MM.1S (cell line): ENCODE results near the gene IL18BP.

ENCODE experiments used
- DNase-seq: peaks from one replicate; pipeline ENCODE4 v3.0.0-alpha.2; 2015
- H2AFZ ChIP-seq: fragments of 300-600 bp; sonication (generic); 2 replicates; pipeline ENCODE4 v1.6.0; 2016; ENCODE audit warnings: antibody characterized with exemption, low read length
- H3F3A ChIP-seq: fragments of 300-600 bp; sonication (generic); 2 replicates; pipeline ENCODE4 v1.6.1; 2016; ENCODE audit warnings: mild to moderate bottlenecking, antibody characterized with exemption, low read length, moderate library complexity, mixed read lengths; ENCODE audit not compliant: insufficient read depth
- H3K27ac ChIP-seq: fragments of 300-600 bp; sonication (generic); 2 replicates; pipeline ENCODE4 v1.5.1; 2016; ENCODE audit warnings: mild to moderate bottlenecking, low read length
- H3K27me3 ChIP-seq: fragments of 300-600 bp; sonication (generic); replicated peaks from 2 replicates; pipeline ENCODE4 v1.6.0; 2016; ENCODE audit warnings: low read length; ENCODE audit not compliant: insufficient read depth
- H3K36me3 ChIP-seq: fragments of 300-600 bp; sonication (generic); replicated peaks from 2 replicates; pipeline ENCODE4 v1.6.1; 2016; ENCODE audit warnings: mild to moderate bottlenecking, low read length, mixed read lengths; ENCODE audit not compliant: insufficient read depth
- H3K4me1 ChIP-seq: fragments of 300-600 bp; sonication (generic); 2 replicates; pipeline ENCODE4 v1.6.1; 2016; ENCODE audit warnings: low read length, mixed read lengths
- H3K4me2 ChIP-seq: fragments of 300-600 bp; sonication (generic); 2 replicates; pipeline ENCODE4 v1.6.0; 2016; ENCODE audit warnings: low read depth, low read length
- H3K4me3 ChIP-seq: fragments of 300-600 bp; sonication (generic); 2 replicates; pipeline ENCODE4 v1.5.1; 2016; ENCODE audit warnings: low read length, mixed read lengths
- H3K79me2 ChIP-seq: fragments of 300-600 bp; sonication (generic); 2 replicates; pipeline ENCODE4 v1.6.1; 2016; ENCODE audit warnings: mixed run types, low read length, mixed read lengths
- H3K9ac ChIP-seq: fragments of 300-600 bp; sonication (generic); 2 replicates; pipeline ENCODE4 v1.6.1; 2016; ENCODE audit warnings: low read length, mixed read lengths
- H3K9me2 ChIP-seq: fragments of 300-600 bp; sonication (generic); replicated peaks from 2 replicates; pipeline ENCODE4 v1.6.1; 2016; ENCODE audit warnings: mild to moderate bottlenecking, low read length, mixed read lengths; ENCODE audit not compliant: insufficient read depth
- H3K9me3 ChIP-seq: fragments of 300-600 bp; sonication (generic); replicated peaks from 2 replicates; pipeline ENCODE4 v1.6.1; 2016; ENCODE audit warnings: mild to moderate bottlenecking, low read length, mixed read lengths; ENCODE audit not compliant: insufficient read depth
- H4K20me1 ChIP-seq: fragments of 300-600 bp; sonication (generic); 2 replicates; pipeline ENCODE4 v1.6.1; 2016; ENCODE audit warnings: mild to moderate bottlenecking, low read length, moderate library complexity, mixed read lengths; ENCODE audit not compliant: insufficient read depth
- EZH2 ChIP-seq: fragments of 300-600 bp; sonication (generic); optimal IDR thresholded peaks from 2 replicates; pipeline ENCODE3; 2017; ENCODE audit warnings: low read depth, mild to moderate bottlenecking, antibody characterized with exemption, low read length, mixed read lengths
- EZH2phosphoT487 ChIP-seq: fragments of 300-600 bp; sonication (generic); IDR thresholded peaks from 2 replicates; pipeline ENCODE4 v1.6.1; 2018; ENCODE audit warnings: antibody characterized with exemption, low read length
- TF ChIP-seq, protein P1 (sequence below): fragments of 300-600 bp; sonication (generic); IDR thresholded peaks from 2 replicates; pipeline ENCODE4 v1.5.1; 2016; ENCODE audit warnings: antibody characterized with exemption, low read length, mixed read lengths

The IL18BP gene

GRCh38 chr11:72018171-72018570, 19.5 kb downstream of the IL18BP start:
- no peak overlapping the region for H3K9ac ChIP-seq
- TF ChIP-seq EZH2 (no peak), EZH2phosphoT487 (no peak)
- TF ChIP-seq, protein P1, sequence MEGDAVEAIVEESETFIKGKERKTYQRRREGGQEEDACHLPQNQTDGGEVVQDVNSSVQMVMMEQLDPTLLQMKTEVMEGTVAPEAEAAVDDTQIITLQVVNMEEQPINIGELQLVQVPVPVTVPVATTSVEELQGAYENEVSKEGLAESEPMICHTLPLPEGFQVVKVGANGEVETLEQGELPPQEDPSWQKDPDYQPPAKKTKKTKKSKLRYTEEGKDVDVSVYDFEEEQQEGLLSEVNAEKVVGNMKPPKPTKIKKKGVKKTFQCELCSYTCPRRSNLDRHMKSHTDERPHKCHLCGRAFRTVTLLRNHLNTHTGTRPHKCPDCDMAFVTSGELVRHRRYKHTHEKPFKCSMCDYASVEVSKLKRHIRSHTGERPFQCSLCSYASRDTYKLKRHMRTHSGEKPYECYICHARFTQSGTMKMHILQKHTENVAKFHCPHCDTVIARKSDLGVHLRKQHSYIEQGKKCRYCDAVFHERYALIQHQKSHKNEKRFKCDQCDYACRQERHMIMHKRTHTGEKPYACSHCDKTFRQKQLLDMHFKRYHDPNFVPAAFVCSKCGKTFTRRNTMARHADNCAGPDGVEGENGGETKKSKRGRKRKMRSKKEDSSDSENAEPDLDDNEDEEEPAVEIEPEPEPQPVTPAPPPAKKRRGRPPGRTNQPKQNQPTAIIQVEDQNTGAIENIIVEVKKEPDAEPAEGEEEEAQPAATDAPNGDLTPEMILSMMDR, result no peak
- H2AFZ ChIP-seq, result no peak overlapping the region
- H4K20me1 ChIP-seq, result no peaks in the 10 kb centered on the region
- H3K9me3 ChIP-seq, result no peaks in the 10 kb centered on the region
- no peaks in the 10 kb centered on the region for H3F3A ChIP-seq
- no peaks in the 10 kb centered on the region for H3K4me1 ChIP-seq
- H3K79me2 ChIP-seq, result peaks cover 5% of the 10 kb centered on the region; the same call in 1 of the 2 replicates
- no peak overlapping the region for H3K27ac ChIP-seq
- no peak overlapping the region for H3K4me3 ChIP-seq
- no peaks in the 10 kb centered on the region for H3K9me2 ChIP-seq
- H3K4me2 ChIP-seq, result no peak overlapping the region
- no peaks in the 10 kb centered on the region for H3K27me3 ChIP-seq
- no peak for DNase-seq
- peaks cover 31% of the 10 kb centered on the region for H3K36me3 ChIP-seq

GRCh38 chr11:72023335-72023734, 24.6 kb downstream of the IL18BP start:
- Histone ChIP-seq H2AFZ (no peak overlapping the region), H3K36me3 (peaks cover 32% of the 10 kb centered on the region), H4K20me1 (no peaks in the 10 kb centered on the region), H3K4me1 (no peaks in the 10 kb centered on the region), H3K27ac (no peak overlapping the region), H3K27me3 (no peaks in the 10 kb centered on the region), H3K4me2 (no peak overlapping the region), H3K9ac (no peak overlapping the region), H3K4me3 (no peak overlapping the region), H3K9me3 (no peaks in the 10 kb centered on the region), H3F3A (no peaks in the 10 kb centered on the region), H3K79me2 (peaks cover 49% of the 10 kb centered on the region), H3K9me2 (no peaks in the 10 kb centered on the region)
- DNase-seq, result no peak
- TF ChIP-seq EZH2phosphoT487, result no peak
- no peak for TF ChIP-seq EZH2
- TF ChIP-seq, protein P1, result no peak

DNA sequence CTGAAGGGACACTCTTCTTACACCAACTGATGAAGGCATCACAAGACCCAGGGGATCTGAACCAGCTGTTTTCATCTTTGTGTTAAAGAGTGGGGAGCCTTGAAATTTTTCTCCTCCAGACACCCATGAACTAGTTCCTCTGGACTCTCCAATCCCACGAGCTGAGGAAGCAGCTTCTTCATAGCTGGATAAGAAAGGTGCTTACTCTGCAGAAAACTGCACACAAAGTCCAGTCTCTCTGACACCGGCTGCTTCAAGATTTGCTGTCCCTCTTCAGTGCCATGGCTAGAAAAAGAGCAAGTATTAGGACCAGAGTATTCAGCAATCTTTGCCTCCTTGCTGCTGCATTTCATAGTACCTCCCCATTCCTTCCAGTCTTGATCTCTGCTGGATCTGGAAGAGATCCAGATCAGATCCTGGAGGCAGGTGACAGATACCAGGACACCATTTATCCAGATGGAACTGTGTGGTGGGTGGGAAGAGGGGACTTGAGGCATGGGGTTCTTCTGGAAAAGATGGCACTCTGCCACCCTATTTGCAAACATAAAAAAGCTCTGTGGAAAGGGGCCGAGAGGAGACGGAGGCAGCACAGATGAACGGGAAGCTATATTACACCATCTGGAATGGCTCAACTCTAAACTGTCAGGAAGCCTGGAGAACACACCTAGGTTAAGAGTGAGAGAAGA, 25.5 kb downstream of the IL18BP start:
- H3K9me2 ChIP-seq, result no peaks in the 10 kb centered on the region
- H4K20me1 ChIP-seq, result no peaks in the 10 kb centered on the region
- peaks cover 26% of the 10 kb centered on the region for H3K36me3 ChIP-seq
- H3K27ac ChIP-seq, result no peak overlapping the region
- H3K9me3 ChIP-seq, result no peaks in the 10 kb centered on the region
- H3K27me3 ChIP-seq, result no peaks in the 10 kb centered on the region
- no peak overlapping the region for H2AFZ ChIP-seq
- H3F3A ChIP-seq, result no peaks in the 10 kb centered on the region
- H3K4me2 ChIP-seq, result no peak overlapping the region
- no peak for DNase-seq
- no peaks in the 10 kb centered on the region for H3K4me1 ChIP-seq
- peaks cover 58% of the 10 kb centered on the region for H3K79me2 ChIP-seq
- TF ChIP-seq EZH2, result no peak
- TF ChIP-seq, protein P1, result no peak
- TF ChIP-seq EZH2phosphoT487, result no peak
- no peak overlapping the region for H3K4me3 ChIP-seq
- no peak overlapping the region for H3K9ac ChIP-seq
